HEK293T (cell line): ENCODE measurements around the gene MYCL.

Experiments used
- CTCF ChIA-PET: fragments of 350-600 bp; formaldehyde crosslinking; extraction: SDS; loops from one replicate; lab custom pipeline; 2021; ENCODE audit warnings: antibody characterized with exemption, inconsistent platforms; lab: Yijun Ruan, JAX
- POLR2A ChIA-PET: fragments of 350-600 bp; formaldehyde crosslinking; extraction: SDS; loops from one replicate; lab custom pipeline; 2020; ENCODE audit warnings: antibody characterized with exemption, inconsistent platforms; lab: Yijun Ruan, JAX
- DNase-seq: peaks from one replicate; pipeline ENCODE4 v3.0.0; 2012; ENCODE audit warnings: mixed read lengths; ENCODE audit errors: extremely low spot score
- ARNT ChIP-seq: fragments of 450-650 bp; IDR thresholded peaks from 2 replicates; pipeline ENCODE4 v1.6.1; 2017; ENCODE audit warnings: mild to moderate bottlenecking
- BHLHE40 ChIP-seq: fragments of 450-650 bp; IDR thresholded peaks from 2 replicates; pipeline ENCODE4 v1.6.1; 2016; ENCODE audit warnings: mild to moderate bottlenecking, moderate library complexity, borderline replicate concordance
- CTBP1 ChIP-seq: fragments of 450-650 bp; IDR thresholded peaks from 2 replicates; pipeline ENCODE4 v1.6.1; 2016; ENCODE audit warnings: borderline replicate concordance
- ELF4 ChIP-seq: fragments of 450-650 bp; IDR thresholded peaks from 2 replicates; pipeline ENCODE4 v1.6.1; 2017; ENCODE audit warnings: antibody characterized with exemption
- FOXA1 ChIP-seq: fragments of 450-650 bp; IDR thresholded peaks from 2 replicates; pipeline ENCODE4 v1.6.1; 2016; ENCODE audit warnings: mild to moderate bottlenecking
- FOXK2 ChIP-seq: fragments of 450-650 bp; IDR thresholded peaks from 2 replicates; pipeline ENCODE4 v1.6.1; 2016; ENCODE audit warnings: mild to moderate bottlenecking
- FOXM1 ChIP-seq: fragments of 450-650 bp; IDR thresholded peaks from 2 replicates; pipeline ENCODE4 v1.6.1; 2017; ENCODE audit warnings: mild to moderate bottlenecking, borderline replicate concordance
- HDGF ChIP-seq: fragments of 450-650 bp; IDR thresholded peaks from 2 replicates; pipeline ENCODE4 v1.6.1; 2017; ENCODE audit warnings: antibody characterized with exemption, borderline replicate concordance
- L3MBTL2 ChIP-seq: fragments of 450-650 bp; conservative IDR thresholded peaks from 2 replicates; pipeline ENCODE4 v1.6.1; 2016; ENCODE audit warnings: mild to moderate bottlenecking
- LEF1 ChIP-seq: fragments of 450-650 bp; IDR thresholded peaks from 2 replicates; pipeline ENCODE4 v1.6.1; 2017; ENCODE audit warnings: mild to moderate bottlenecking, borderline replicate concordance
- NFRKB ChIP-seq: fragments of 450-650 bp; IDR thresholded peaks from 2 replicates; pipeline ENCODE4 v1.6.1; 2016; ENCODE audit warnings: mild to moderate bottlenecking, moderate library complexity
- SP1 ChIP-seq: fragments of 450-650 bp; IDR thresholded peaks from 2 replicates; pipeline ENCODE4 v1.6.1; 2017
- SUZ12 ChIP-seq: fragments of 450-650 bp; IDR thresholded peaks from 2 replicates; pipeline ENCODE4 v1.6.1; 2016; ENCODE audit warnings: mild to moderate bottlenecking
- TARDBP ChIP-seq: fragments of 450-650 bp; IDR thresholded peaks from 2 replicates; pipeline ENCODE4 v1.6.1; 2016
- ZNF384 ChIP-seq: fragments of 450-650 bp; IDR thresholded peaks from 2 replicates; pipeline ENCODE4 v1.6.1; 2016
- TF ChIP-seq, protein P1 (sequence below): fragments of 450-650 bp; IDR thresholded peaks from 2 replicates; pipeline ENCODE4 v1.6.1; 2016

The MYCL gene

GRCh38 chr1:39854314-39854713 is 47.4 kb downstream of the MYCL start:
- DNase-seq, result no peak
- TF ChIP-seq HDGF (no peak), TARDBP (no peak), FOXA1 (no peak), ZNF384 (no peak), LEF1 (no peak), L3MBTL2 (no peak), ELF4 (no peak), SUZ12 (no peak), CTBP1 (no peak), ARNT (no peak), FOXK2 (no peak), SP1 (no peak), BHLHE40 (no peak), NFRKB (no peak)
- ChIA-PET CTCF (no interaction called here), POLR2A (no interaction called here)

DNA sequence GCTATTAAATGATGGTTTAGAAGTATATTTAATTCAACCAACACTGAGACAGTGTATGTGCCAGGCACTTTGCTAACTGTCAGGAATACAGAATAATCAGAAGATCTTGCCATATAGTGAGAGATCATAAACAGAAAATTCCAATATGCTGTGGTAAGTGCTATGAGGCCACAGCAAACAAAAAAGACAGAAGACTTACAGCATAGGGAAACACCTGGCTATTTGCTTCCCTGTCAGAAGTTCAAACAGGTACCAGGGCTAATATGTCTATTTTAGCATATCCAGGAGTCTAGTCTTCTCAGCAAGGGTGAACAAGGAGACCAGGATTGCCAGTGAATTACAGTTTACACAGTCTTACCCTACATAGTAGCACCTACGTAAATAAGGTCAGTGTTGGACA is 48.8 kb downstream of the MYCL start:
- ChIA-PET POLR2A (no interaction called here), CTCF (interaction anchor here (0.6 kb wide), 1 partner anchor 24 kb away, joined by 3 read pairs; no protein-coding TSS in a partner anchor)
- no peak for DNase-seq
- TF ChIP-seq SUZ12, result no peak
- TF ChIP-seq FOXM1, result no peak
- TF ChIP-seq ZNF384, result no peak
- no peak for TF ChIP-seq FOXK2
- TF ChIP-seq ARNT, result no peak
- no peak for TF ChIP-seq ELF4
- TF ChIP-seq TARDBP, result no peak
- no peak for TF ChIP-seq LEF1
- TF ChIP-seq NFRKB, result no peak
- no peak for TF ChIP-seq FOXA1
- no peak for TF ChIP-seq L3MBTL2
- TF ChIP-seq CTBP1, result no peak
- no peak for TF ChIP-seq BHLHE40
- TF ChIP-seq, protein P1, sequence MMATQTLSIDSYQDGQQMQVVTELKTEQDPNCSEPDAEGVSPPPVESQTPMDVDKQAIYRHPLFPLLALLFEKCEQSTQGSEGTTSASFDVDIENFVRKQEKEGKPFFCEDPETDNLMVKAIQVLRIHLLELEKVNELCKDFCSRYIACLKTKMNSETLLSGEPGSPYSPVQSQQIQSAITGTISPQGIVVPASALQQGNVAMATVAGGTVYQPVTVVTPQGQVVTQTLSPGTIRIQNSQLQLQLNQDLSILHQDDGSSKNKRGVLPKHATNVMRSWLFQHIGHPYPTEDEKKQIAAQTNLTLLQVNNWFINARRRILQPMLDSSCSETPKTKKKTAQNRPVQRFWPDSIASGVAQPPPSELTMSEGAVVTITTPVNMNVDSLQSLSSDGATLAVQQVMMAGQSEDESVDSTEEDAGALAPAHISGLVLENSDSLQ, result no peak
- no peak for TF ChIP-seq SP1

GRCh38 chr1:39852214-39852791 is 49.4 kb downstream of the MYCL start:
- ChIA-PET POLR2A (no interaction called here), CTCF (interaction anchor here (0.6 kb wide), 1 partner anchor 24 kb away, joined by 3 read pairs; no protein-coding TSS in a partner anchor)
- TF ChIP-seq ELF4 (no peak), HDGF (no peak), SUZ12 (no peak), TARDBP (no peak), BHLHE40 (no peak), NFRKB (no peak)
- TF ChIP-seq, protein P1, result peak; percentile 64; the same call in 1 of the 2 replicates
- no peak for DNase-seq

- TF ChIP-seq SP1 (no peak), L3MBTL2 (no peak), BHLHE40 (no peak), ARNT (no peak), ELF4 (no peak), SUZ12 (no peak), LEF1 (no peak), HDGF (no peak), FOXA1 (no peak)
- no peak for DNase-seq
- ChIA-PET CTCF (interaction anchor here (1.0 kb wide), 1 partner anchor 52 kb away, joined by 4 read pairs; no protein-coding TSS in a partner anchor), POLR2A (no interaction called here)
These were observed 51.0 kb downstream of the MYCL start for GRCh38 chr1:39850606-39851216.

GRCh38 chr1:39849203-39849602 is 52.5 kb downstream of the MYCL start:
- ChIA-PET POLR2A (no interaction called here), CTCF (no interaction called here)
- TF ChIP-seq CTBP1 (no peak), L3MBTL2 (no peak), NFRKB (no peak), LEF1 (no peak), TARDBP (no peak), FOXM1 (no peak), ZNF384 (no peak), ARNT (no peak), BHLHE40 (no peak), SUZ12 (no peak), SP1 (no peak), ELF4 (no peak), FOXA1 (no peak), FOXK2 (no peak)
- TF ChIP-seq, protein P1, result no peak
- no peak for DNase-seq

DNA sequence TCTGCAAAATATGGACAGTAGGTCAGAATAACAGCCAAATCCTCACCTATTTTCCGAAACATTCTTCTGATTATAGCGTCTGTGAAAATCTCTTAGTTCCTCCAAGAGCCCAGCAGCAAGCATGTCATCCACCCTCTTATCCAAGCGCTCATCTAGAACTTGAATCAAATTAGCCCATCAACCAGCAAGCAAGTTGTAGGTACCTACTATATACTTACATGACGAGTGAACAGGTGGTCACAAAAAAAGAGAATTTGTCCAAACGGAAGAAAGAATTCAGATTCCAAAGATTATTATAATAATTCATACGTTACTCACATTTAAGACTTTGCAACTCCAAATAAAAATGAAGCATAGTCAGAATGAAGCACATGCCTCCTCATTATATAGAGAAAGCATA is 53.8 kb downstream of the MYCL start:
- ChIA-PET CTCF (no interaction called here), POLR2A (no interaction called here)
- no peak for TF ChIP-seq BHLHE40
- no peak for TF ChIP-seq TARDBP
- TF ChIP-seq SP1, result no peak
- TF ChIP-seq LEF1, result no peak
- TF ChIP-seq CTBP1, result no peak
- TF ChIP-seq, protein P1, result no peak
- DNase-seq, result no peak
